ENCODE data around the gene YIPF6.

GRCh38 chrX:68498508-68499379, at the start of gene YIPF6:
- TF ChIP-seq IRF2 (CRISPR knock-in tag; IDR thresholded peaks at IDR 0.05) (no peak), ZNF197 (CRISPR knock-in tag; IDR thresholded peaks at IDR 0.05; ENCODE audit: low read depth) (no peak), HLTF (IDR thresholded peaks at IDR 0.05) (no peak), NR3C1 (CRISPR knock-in tag; IDR thresholded peaks at IDR 0.05) (no peak), TFAP4 (CRISPR knock-in tag; IDR thresholded peaks at IDR 0.05; ENCODE audit: borderline replicate concordance) (peak; percentile 73), PKNOX1 (IDR thresholded peaks at IDR 0.05) (peak; percentile 56), ZNF511 (CRISPR knock-in tag; IDR thresholded peaks at IDR 0.05) (no peak), POLR2A (conservative IDR thresholded peaks at IDR 0.05) (peak; percentile 97), TBL1XR1 (IDR thresholded peaks at IDR 0.05; ENCODE audit: low read length in 2 of 2) (peak in 1 of 2 experiments; percentile 70; a peak in 2 of 4 replicates)

Data from K562 (cell line).